C4-2B (cell line): ENCODE measurements around the gene FHOD3.

Experiments
- ZFX ChIP-seq: fragments of 450-650 bp; IDR thresholded peaks from 2 replicates; pipeline ENCODE4 v1.6.1; 2017
- TF ChIP-seq, protein P1 (sequence below): fragments of 450-650 bp; conservative IDR thresholded peaks from 2 replicates; pipeline ENCODE4 v1.5.1; 2017; ENCODE audit warnings: mild to moderate bottlenecking

DNA sequence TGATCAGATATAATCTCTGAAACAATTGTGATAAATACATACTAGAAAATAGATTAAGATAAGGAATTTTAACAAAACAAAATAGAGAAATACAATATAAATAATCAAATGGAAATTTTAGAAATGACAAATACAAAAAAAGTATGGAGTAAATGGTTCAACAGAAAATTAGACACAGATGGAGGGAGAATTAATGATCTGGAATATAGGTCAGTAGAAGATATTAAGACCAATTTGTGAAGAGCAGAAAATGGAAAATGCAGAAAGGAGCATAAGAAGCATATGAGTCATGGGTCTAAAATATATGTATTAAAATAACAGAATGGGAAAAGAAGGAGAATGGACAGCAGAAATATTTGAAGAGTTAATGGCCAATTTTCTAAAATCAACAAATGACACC lies 44.4 kb downstream of the FHOD3 start:
- TF ChIP-seq, protein P1, sequence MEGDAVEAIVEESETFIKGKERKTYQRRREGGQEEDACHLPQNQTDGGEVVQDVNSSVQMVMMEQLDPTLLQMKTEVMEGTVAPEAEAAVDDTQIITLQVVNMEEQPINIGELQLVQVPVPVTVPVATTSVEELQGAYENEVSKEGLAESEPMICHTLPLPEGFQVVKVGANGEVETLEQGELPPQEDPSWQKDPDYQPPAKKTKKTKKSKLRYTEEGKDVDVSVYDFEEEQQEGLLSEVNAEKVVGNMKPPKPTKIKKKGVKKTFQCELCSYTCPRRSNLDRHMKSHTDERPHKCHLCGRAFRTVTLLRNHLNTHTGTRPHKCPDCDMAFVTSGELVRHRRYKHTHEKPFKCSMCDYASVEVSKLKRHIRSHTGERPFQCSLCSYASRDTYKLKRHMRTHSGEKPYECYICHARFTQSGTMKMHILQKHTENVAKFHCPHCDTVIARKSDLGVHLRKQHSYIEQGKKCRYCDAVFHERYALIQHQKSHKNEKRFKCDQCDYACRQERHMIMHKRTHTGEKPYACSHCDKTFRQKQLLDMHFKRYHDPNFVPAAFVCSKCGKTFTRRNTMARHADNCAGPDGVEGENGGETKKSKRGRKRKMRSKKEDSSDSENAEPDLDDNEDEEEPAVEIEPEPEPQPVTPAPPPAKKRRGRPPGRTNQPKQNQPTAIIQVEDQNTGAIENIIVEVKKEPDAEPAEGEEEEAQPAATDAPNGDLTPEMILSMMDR, result no peak
- no peak for TF ChIP-seq ZFX
